Measurements from ENCODE around the gene FBXO11. TPM values are rescaled to one million over a fixed set of nuclear protein-coding genes. Genes with fewer than 3 reads are reported as not detected.

Gene FBXO11
- total RNA-seq, 6 experiments from 2014 or later: 42.3 to 51.5 (median 47.3) TPM

- H3K36me3 Mint-ChIP-seq (ENCODE audit: low read depth): peaks cover 25% of the 10 kb centered on the region
- H3K27ac Mint-ChIP-seq: no peak overlapping the region
- no peak overlapping the region for H3K4me3 Mint-ChIP-seq
- DNase-seq: no peak
- H3K4me1 Mint-ChIP-seq (ENCODE audit: low read depth): peaks cover 74% of the 10 kb centered on the region
- H3K9me3 Mint-ChIP-seq: no peaks in the 10 kb centered on the region
- no peak for TF ChIP-seq CTCF (IDR thresholded peaks at IDR 0.05)
- peaks cover 1% of the 10 kb centered on the region; the same call in 1 of the 2 replicates for H3K27me3 Mint-ChIP-seq (ENCODE audit: insufficient read depth)
Observed at GRCh38 chr2:47893771-47894170, 12.5 kb downstream of the FBXO11 start.

GRCh38 chr2:47892338-47892730, 14.0 kb downstream of the FBXO11 start:
- Mint-ChIP-seq H3K36me3 (ENCODE audit: low read depth) (peaks cover 20% of the 10 kb centered on the region), H3K9me3 (no peaks in the 10 kb centered on the region), H3K27ac (peak overlapping the region; percentile 51; the same call in 1 of the 2 replicates), H3K4me1 (ENCODE audit: low read depth) (peaks cover 70% of the 10 kb centered on the region), H3K4me3 (peak overlapping the region; percentile 49; the same call in 1 of the 2 replicates), H3K27me3 (ENCODE audit: insufficient read depth) (peaks cover 1% of the 10 kb centered on the region; the same call in 1 of the 2 replicates)
- TF ChIP-seq CTCF (IDR thresholded peaks at IDR 0.05): no peak
- no peak for DNase-seq

DNA sequence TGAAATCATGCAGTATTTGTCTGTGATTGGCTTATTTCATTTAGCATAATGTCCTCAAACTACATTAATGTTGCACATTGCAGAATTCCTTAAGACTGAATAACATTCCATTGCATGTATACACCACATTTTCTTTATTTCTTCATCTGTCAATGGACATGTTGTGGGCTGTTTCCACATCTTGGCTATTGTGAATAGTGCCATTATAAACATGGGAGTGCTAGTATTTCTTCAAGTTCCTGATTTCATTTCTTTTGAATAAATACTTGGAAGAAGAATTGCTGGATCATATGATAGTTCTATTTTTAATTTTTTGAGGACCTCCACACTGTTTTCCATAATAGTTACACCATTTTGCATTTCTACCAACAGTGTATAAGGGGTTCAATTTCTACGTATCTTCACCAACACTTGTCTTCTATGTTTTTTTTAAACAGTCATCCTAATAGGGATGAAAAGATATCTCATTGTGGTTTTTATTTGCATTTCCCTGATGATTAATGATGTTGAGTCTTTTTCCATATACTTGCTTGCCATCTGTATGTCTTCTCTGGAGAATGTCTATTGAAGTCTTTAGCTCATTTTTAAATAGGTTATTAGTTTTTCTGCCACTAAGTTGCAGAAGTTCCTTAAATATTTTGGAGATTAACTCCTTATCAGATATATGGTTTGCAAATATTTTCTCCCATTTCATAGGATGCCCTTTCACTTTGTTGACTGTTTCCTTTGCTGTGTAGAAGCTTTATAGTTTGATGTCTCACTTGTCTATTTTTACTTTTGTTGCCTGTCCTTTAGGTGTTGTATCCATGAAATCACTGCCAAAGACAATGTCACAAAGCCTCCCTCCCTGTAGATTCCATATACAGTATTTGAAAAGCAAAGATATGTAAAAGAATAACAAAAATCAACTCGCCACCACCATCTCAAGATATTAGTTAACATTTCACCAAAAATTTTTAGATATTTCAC, 14.6 kb downstream of the FBXO11 start:
- Mint-ChIP-seq H3K36me3 (ENCODE audit: low read depth) (peaks cover 14% of the 10 kb centered on the region), H3K4me3 (peak overlapping the region; percentile 49; the same call in 1 of the 2 replicates), H3K27me3 (ENCODE audit: insufficient read depth) (peaks cover 1% of the 10 kb centered on the region; the same call in 1 of the 2 replicates), H3K27ac (peak overlapping the region; percentile 51), H3K9me3 (no peaks in the 10 kb centered on the region), H3K4me1 (ENCODE audit: low read depth) (peaks cover 63% of the 10 kb centered on the region)
- TF ChIP-seq CTCF (IDR thresholded peaks at IDR 0.05): no peak
- DNase-seq: no peak

GRCh38 chr2:47890711-47891368, 15.5 kb downstream of the FBXO11 start:
- H3K4me3 Mint-ChIP-seq: no peak overlapping the region
- no peak for TF ChIP-seq CTCF (IDR thresholded peaks at IDR 0.05)
- no peak for DNase-seq
- no peaks in the 10 kb centered on the region for H3K9me3 Mint-ChIP-seq
- H3K36me3 Mint-ChIP-seq (ENCODE audit: low read depth): peaks cover 11% of the 10 kb centered on the region
- H3K4me1 Mint-ChIP-seq (ENCODE audit: low read depth): peaks cover 55% of the 10 kb centered on the region
- no peak overlapping the region for H3K27ac Mint-ChIP-seq
- H3K27me3 Mint-ChIP-seq (ENCODE audit: insufficient read depth): no peaks in the 10 kb centered on the region

DNA sequence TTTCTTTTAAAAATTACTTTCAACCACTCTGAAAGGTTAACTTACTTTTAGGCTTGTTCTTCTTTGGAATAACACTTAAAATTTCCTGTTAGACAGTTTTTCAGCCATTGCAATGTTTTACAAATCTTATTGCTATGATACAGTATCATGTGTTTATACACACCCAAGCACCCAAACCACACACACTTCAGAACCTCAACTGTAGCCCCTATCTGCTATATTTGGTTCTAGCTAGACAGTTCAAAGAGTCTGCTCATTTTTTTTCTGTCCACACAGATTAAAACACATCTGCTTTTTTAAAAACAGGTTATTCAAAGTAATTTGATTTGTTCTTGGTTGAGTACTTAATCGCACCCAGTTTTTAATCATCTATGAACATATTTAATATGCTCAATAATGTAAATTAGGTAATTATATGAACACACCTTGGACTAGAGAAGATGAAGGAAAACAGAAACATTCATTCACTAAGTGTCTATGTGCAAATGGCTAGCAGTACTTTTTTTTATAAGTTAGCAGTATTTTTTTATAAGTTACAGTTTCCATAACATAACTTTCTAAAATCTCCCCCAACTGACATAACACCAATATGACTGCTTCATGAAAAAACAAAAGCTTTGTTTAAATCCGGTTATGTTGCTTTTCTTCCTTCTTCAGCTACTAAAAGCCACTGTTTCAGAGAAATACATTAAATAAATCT, 17.6 kb downstream of the FBXO11 start:
- Mint-ChIP-seq H3K9me3 (no peaks in the 10 kb centered on the region), H3K4me1 (ENCODE audit: low read depth) (peaks cover 39% of the 10 kb centered on the region), H3K36me3 (ENCODE audit: low read depth) (peaks cover 16% of the 10 kb centered on the region), H3K4me3 (no peak overlapping the region), H3K27me3 (ENCODE audit: insufficient read depth) (no peaks in the 10 kb centered on the region), H3K27ac (peak overlapping the region; percentile 45; the same call in 1 of the 2 replicates)
- no peak for DNase-seq
- TF ChIP-seq CTCF (IDR thresholded peaks at IDR 0.05): no peak
